EL (cell line): ENCODE measurements around the gene MBOAT2.

Experiments used
- DNase-seq: peaks from one replicate; pipeline ENCODE4 v3.0.0-alpha.2; 2016

The MBOAT2 gene

GRCh38 chr2:8805278-8806210, 197.9 kb downstream of the MBOAT2 start:
- no peak for DNase-seq

GRCh38 chr2:8803658-8804379, 199.7 kb downstream of the MBOAT2 start:
- peak; percentile 84 for DNase-seq

GRCh38 chr2:8802741-8803140, 200.7 kb downstream of the MBOAT2 start:
- no peak for DNase-seq
